ENCODE results near the gene HAVCR1.

The HAVCR1 gene

DNA sequence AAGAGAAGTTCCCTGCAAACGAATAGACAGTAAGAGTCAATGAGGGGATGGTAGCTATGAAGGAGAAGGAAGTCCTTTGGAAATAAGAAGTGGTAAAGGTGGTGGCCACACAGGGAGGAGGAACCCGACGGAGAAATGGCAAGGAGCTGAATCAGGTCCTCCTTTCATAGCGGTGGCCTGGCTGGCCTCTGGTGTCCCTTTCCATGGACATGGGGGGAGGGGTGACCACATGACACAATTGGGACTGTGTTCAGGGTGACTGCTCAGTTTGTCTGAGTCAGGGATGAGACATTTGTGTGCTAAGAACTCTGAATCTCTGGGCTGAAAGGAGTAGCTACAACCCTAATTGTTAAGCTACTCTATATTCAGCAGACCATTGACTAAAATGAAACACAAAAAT lies 67.2 kb downstream of the HAVCR1 start:
- DNase-seq (ENCODE audit: low read depth), result no peak

DNA sequence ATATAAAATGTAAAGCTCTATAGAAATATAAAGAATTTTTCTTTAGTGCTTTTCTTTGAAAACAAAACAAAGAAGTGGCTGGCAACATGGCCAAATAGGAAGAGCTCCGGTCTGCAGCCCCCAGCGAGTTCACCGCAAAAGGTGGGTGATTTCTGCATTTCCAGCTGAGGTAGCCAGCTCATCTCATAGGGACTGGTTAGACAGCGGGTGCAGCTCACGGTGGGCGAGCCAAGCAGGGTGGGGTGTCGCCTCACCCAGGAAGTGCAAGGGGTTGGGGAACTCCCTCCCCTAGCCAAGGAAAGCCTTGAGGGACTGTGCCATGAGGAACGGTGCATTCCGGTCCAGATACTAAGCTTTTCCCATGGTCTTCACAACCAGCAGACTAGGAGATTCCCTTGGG lies 74.9 kb downstream of the HAVCR1 start:
- DNase-seq (ENCODE audit: low read depth), result no peak

DNA sequence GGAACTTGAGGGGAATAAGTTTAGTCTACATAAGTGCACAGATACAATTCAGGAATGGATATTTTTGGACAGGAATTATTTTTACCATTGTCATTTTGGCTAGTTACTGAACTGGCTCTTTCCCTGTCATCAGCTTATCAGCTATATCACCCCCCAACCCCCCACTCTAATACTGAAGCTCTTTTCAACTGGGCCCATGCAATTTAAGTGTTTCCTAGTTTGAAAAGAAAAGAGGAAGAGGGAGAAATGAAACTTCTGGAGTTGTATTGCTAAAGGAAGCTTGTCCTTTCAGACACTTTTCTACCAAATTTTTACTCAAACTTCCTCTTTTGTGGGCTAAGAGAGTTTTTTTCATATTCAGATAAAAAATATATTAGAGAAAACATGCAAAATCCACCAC lies 77.4 kb downstream of the HAVCR1 start:
- no peak for DNase-seq (ENCODE audit: low read depth)

Data from activated T-helper 1 cell treated with Interleukin-2 at 50 U/mL for 16 hours (primary cell).